Measurements from ENCODE around the gene PBRM1.

The PBRM1 gene

GRCh38 chr3:52689151-52689550 is 3.4 kb upstream of the PBRM1 start:
- DNase-seq (ENCODE audit: extremely low read depth, low read depth): no peak
- TF ChIP-seq CTCF (IDR thresholded peaks at IDR 0.05; ENCODE audit: low read depth, low read length): no peak

GRCh38 chr3:52688266-52688665 is 2.6 kb upstream of the PBRM1 start:
- DNase-seq (ENCODE audit: extremely low read depth, low read depth): no peak
- no peak for TF ChIP-seq CTCF (IDR thresholded peaks at IDR 0.05; ENCODE audit: low read depth, low read length)

- DNase-seq (ENCODE audit: extremely low read depth, low read depth): no peak
- TF ChIP-seq CTCF (IDR thresholded peaks at IDR 0.05; ENCODE audit: low read depth, low read length): no peak
Measured at GRCh38 chr3:52685285-52685708, 416 bp downstream of the PBRM1 start.

GRCh38 chr3:52684184-52684583 is 1.5 kb downstream of the PBRM1 start:
- DNase-seq (ENCODE audit: extremely low read depth, low read depth): no peak
- no peak for TF ChIP-seq CTCF (IDR thresholded peaks at IDR 0.05; ENCODE audit: low read depth, low read length)

- no peak for DNase-seq (ENCODE audit: extremely low read depth, low read depth)
- TF ChIP-seq CTCF (IDR thresholded peaks at IDR 0.05; ENCODE audit: low read depth, low read length): no peak
Measured at GRCh38 chr3:52683611-52684010, 2.1 kb downstream of the PBRM1 start.

GRCh38 chr3:52682016-52682415 is 3.7 kb downstream of the PBRM1 start:
- no peak for DNase-seq (ENCODE audit: extremely low read depth, low read depth)

GRCh38 chr3:52681596-52681995 is 4.1 kb downstream of the PBRM1 start:
- no peak for TF ChIP-seq CTCF (IDR thresholded peaks at IDR 0.05; ENCODE audit: low read depth, low read length)
- no peak for DNase-seq (ENCODE audit: extremely low read depth, low read depth)

More at GRCh38 chr3:52682016-52682415, 3.7 kb downstream of the PBRM1 start:
- TF ChIP-seq CTCF (IDR thresholded peaks at IDR 0.05; ENCODE audit: low read depth, low read length): peak; percentile 23

All from AG09319 (cell line).